ENCODE measurements around the gene SLC25A47. TPM values are rescaled to one million over a fixed set of nuclear protein-coding genes. Genes with fewer than 3 reads are reported as not detected.

SLC25A47 gene
- total RNA-seq, 1 donor = not detected

DNA sequence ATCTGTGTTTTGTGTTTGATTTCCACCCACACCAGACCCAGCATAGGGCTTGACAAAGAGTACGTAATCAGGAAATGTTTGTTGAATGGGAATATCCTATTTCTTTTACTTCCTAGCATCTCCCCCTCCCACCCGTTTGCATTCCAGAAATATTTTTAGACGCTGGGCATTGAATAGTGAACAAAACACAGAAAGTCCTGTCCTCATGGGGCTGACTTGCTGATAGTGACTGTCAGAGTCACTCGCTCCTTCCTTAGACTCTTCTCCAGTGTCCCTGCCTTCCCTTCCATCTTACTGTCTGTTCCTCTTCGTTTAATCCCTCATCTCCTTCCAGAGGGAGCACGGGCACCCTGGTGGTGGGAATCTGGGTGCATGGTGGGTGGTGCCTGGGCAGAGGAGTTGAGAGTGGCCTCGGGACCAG is 53.6 kb downstream of the SLC25A47 start:
- peak overlapping the region; percentile 65 for H3K4me3 ChIP-seq (ENCODE audit: low read depth, low read length)
- DNase-seq (ENCODE audit: low read depth) = peak; percentile 49
- peak; percentile 58 for TF ChIP-seq CTCF (IDR thresholded peaks at IDR 0.05; ENCODE audit: insufficient read depth, low read depth, low read length)

Small RNA genes within 50 kb of the gene (small RNA-seq; reads per million reads assigned to genes)
- gene AL157871.3 (0.28 reads per million), gene MIR345 (1.0 reads per million, percentile 13 among the genes with 10 or more reads in this experiment), gene RN7SL523P (not detected)

Other genes starting within 250 kb of the SLC25A47 start
- gene DEGS2, start 163.7 kb upstream of the SLC25A47 start, total RNA-seq = not detected in 2 replicates
- 38.3 and 53.1 TPM in 2 replicates for gene YY1, start 84.2 kb upstream of the SLC25A47 start, total RNA-seq
- 8.6 and 16.4 TPM in 2 replicates for gene SLC25A29, start 16.9 kb upstream of the SLC25A47 start, total RNA-seq
- gene WDR25, start 53.1 kb downstream of the SLC25A47 start, total RNA-seq = 15.1 and 17.7 TPM in 2 replicates

Data from fibroblast of villous mesenchyme (primary cell).